GM15510 (cell line): ENCODE measurements around the gene TMEM134.

Experiments
- POLR2A ChIP-seq: IDR thresholded peaks from 3 replicates; pipeline ENCODE4 v1.6.1; 2011; ENCODE audit warnings: borderline replicate concordance; ENCODE audit not compliant: insufficient read length; ENCODE audit errors: extremely low read depth

TMEM134 gene

GRCh38 chr11:67453816-67454732 is 15.0 kb downstream of the TMEM134 start:
- TF ChIP-seq POLR2A, result no peak

DNA sequence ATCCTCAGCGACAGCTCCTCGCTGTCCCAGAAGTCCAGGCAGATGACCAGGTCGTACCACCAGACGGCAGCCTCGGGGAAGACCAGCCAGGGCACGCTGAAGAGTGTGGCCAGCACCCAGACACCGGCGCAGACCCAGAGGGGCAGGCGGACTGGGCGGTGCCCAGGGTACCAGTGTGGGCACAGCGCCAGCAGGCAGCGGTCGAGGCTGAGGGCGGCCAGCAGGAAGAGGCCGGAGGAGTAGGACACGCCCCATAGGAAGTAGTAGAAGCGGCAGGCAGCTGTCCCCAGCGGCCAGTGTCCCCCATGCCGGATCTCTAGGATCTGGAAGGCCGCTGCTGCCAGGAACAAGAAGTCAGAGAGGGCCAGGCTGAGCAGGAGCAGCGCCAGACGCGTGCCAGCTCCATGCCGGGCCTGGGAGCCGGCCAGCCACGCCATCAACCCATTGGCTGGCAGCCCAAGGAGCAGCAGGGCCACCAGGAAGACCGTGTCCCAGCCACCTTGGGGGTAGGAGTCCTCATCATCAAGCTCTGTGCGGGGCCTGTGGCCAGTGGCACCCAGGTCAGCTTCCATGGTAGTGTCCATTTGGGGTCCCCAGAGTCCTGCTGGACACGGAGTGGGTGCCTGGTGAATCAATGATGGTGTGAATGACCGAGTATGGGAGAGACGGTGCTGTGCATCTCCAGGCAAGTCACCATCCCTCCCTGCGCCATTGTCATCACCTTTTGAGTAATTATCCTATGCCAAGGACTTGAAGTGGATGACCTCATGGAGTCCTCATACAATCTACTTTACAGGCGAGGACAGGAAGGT is 16.7 kb downstream of the TMEM134 start, which contains the start of gene GPR152:
Gene GPR152, minus strand, starts transcription at position 589 of the 812 bp plus-strand sequence. Its CDS starts 5 bp downstream, at position 584.
- TF ChIP-seq POLR2A, result no peak

- TF ChIP-seq POLR2A, result no peak
Measured at GRCh38 chr11:67451658-67451976, 17.4 kb downstream of the TMEM134 start.

- TF ChIP-seq POLR2A, result no peak
Measured at GRCh38 chr11:67450796-67451657, 18.0 kb downstream of the TMEM134 start.

DNA sequence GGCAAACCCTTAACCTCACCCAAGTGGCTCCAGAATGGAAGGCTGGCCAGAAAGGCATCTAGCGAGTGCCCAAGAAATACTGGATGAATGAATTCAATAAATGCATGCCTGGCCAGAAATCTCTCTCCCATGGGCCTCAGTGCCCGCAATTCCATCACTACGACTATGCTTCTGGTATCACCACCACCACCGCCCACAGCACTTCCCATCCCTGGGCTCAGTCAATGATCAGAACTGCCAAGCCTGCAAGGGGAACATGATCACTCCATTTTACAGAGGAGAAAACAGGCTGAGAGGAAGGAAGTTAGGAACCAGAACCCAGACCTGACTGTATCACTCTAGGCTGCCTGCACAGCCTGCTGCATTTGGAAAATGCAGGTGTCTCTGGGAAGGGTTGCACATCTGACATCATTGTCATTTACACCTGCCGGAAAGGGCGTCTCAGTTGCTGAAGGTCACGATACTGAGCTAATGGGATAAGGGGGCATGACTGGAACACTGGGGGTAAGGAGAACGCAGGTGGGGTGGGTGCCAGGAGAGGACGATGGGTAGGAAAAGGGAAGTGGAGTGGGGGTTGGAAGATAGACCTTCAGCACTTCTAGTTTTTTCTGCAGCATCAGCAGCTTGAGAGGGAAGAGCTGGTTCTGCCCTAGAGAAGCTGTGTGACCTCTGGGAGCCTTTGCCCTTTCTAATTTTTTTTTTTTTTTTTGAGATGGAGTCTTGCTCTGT is 19.8 kb downstream of the TMEM134 start:
- TF ChIP-seq POLR2A, result no peak

DNA sequence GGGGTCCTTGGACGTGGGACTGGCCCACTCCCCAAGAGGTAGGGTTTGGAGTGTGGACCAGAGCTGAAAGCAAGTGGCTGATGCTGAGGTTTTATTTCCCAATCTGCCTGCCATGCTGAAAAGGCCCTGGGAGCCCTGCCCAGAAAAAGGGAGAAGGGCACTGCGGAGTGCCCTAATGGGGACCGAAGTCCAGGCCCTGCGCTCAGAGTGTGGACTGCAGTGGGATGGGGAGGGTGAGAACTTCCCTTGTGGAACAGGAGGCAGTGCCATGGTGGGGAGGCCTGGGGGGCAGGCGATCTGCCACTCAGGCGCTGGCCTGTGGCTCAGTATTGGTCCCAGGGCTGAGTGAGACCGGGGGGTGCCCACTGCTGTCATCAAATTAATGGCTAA is 20.8 kb downstream of the TMEM134 start:
- no peak for TF ChIP-seq POLR2A

GRCh38 chr11:67445515-67445914 is 23.5 kb downstream of the TMEM134 start:
- no peak for TF ChIP-seq POLR2A

- peak; percentile 12 for TF ChIP-seq POLR2A
Measured at GRCh38 chr11:67442504-67443404, 26.3 kb downstream of the TMEM134 start.

DNA sequence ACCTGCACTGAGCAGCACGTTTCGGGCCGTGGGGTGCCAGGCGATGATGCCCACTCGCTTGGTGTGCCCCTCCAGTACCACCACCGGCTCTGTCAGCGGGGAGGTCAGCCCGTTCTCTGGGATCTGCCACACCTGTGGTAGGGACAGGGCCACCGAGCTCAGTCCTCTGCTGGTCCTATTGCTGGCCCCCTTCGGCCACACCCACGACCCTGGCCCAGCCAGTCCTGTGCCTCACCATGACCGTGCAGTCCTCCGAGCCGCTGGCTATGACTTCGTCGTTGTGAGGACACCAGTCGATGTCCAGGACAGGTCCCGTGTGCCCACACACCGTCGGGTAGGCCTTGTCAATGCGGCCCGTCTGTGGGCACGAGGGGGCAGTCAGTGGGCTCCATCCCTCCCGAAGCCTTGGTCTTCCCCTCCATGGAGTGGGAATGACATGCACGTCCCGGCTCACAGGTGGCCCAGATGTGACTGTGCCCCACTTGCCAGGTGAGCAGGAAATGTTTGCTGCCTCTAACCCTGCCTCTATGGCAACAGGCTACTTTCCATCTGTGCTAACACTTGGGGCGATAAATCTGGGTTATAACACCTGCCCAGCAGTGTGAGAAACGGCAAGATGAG is 27.2 kb downstream of the TMEM134 start:
- peak; percentile 6 for TF ChIP-seq POLR2A

GRCh38 chr11:67441098-67441563 is 27.9 kb downstream of the TMEM134 start:
- TF ChIP-seq POLR2A, result peak; percentile 20

GRCh38 chr11:67440229-67441097 is 28.6 kb downstream of the TMEM134 start:
- TF ChIP-seq POLR2A, result no peak
